Small intestine (tissue), 7 donors: ENCODE results near the gene SPAM1. TPM values are rescaled to one million over a fixed set of nuclear protein-coding genes. Genes with fewer than 3 reads are reported as not detected.
"Not testable (repeated sequence)": the region's sequence is repeated elsewhere in the genome, so short reads cannot be mapped to it uniquely, and the experiment has no call there.

Source experiments
- DNase-seq, 2 donors: peaks; one replicate each; pipeline versions ENCODE4 v3.0.0 to v3.0.0-alpha.2; 2013
- FAIRE-seq: peaks from 2 replicates; lab custom pipeline; 2012; peaks lifted over from hg19 to GRCh38; lab: Jason Lieb, UNC
- H3K27ac ChIP-seq, 3 donors: one replicate each; pipeline ENCODE4 v1.5.1; 2013; ENCODE audit warnings: low read length in 2 of 3, mild to moderate bottlenecking in 2 of 3, control low read depth in 1 of 3, inconsistent platforms in 1 of 3, low read depth in 1 of 3, moderate library complexity in 1 of 3
- H3K27me3 ChIP-seq, 3 donors: one replicate each; pipeline ENCODE4 v1.6.1; 2013; ENCODE audit warnings: low read length in 3 of 3, inconsistent platforms in 1 of 3; ENCODE audit not compliant: control insufficient read depth in 3 of 3, insufficient read depth in 3 of 3
- H3K36me3 ChIP-seq, 3 donors: one replicate each; pipeline ENCODE4 v1.6.1; 2013; ENCODE audit warnings: low read length in 3 of 3, inconsistent platforms in 1 of 3, low read depth in 1 of 3, mild to moderate bottlenecking in 1 of 3, moderate library complexity in 1 of 3; ENCODE audit not compliant: control insufficient read depth in 3 of 3, insufficient read depth in 2 of 3
- H3K4me1 ChIP-seq, 3 donors: one replicate each; pipeline ENCODE4 v1.6.1; 2013; ENCODE audit warnings: low read length in 2 of 3, inconsistent platforms in 1 of 3, low read depth in 1 of 3, mild to moderate bottlenecking in 1 of 3, moderate library complexity in 1 of 3; ENCODE audit not compliant: control insufficient read depth in 3 of 3, insufficient read depth in 2 of 3
- H3K4me3 ChIP-seq, 3 donors: one replicate each; pipeline ENCODE4 v1.5.1; 2013; ENCODE audit warnings: low read length in 3 of 3, control low read depth in 1 of 3, inconsistent platforms in 1 of 3, low read depth in 1 of 3, mild to moderate bottlenecking in 1 of 3, moderate library complexity in 1 of 3
- H3K9me3 ChIP-seq, 2 donors: one replicate each; pipeline ENCODE4 v1.6.1; 2013; ENCODE audit warnings: low read depth in 1 of 2, low read length in 1 of 2; ENCODE audit not compliant: control insufficient read depth in 2 of 2, insufficient read depth in 1 of 2
- WGBS, 3 donors: extraction: QIAGEN DNeasy Blood & Tissue Kit; methylation state at CpG; one replicate each; pipeline ENCODE4 v1.1.7; 2013; 5-methylcytosine and 5-hydroxymethylcytosine counted together
- polyA plus RNA-seq, 4 donors: library from polyadenylated mRNA; stranded (reverse) in 3 of 4; unstranded in 1 of 4; fragments of 200-250 nt in 3 of 4; fragments of 120-200 nt in 1 of 4; gene quantifications; one replicate each; pipeline versions ENCODE4 v1.2.1 to v1.2.3, GENCODE V29; 2013
- donor health status: healthy with polysubstance abuse.
- donor health status: control.
- donor health status: control.
- donor health status: Bipolar disorder and iron deficiency.
- donor health status: healthy.

The SPAM1 gene
- polyA plus RNA-seq, 4 donors: 0.04 to 0.78 (median 0.45) TPM; not detected in 1

GRCh38 chr7:123993996-123994395 lies 69.0 kb downstream of the SPAM1 start:
- H3K9me3 ChIP-seq: no peaks in the 10 kb centered on the region
- 72 to 95% (median 83%) methylated on average over 2 of the region's 2 CpGs for WGBS, 3 donors
- H3K36me3 ChIP-seq: no peaks in the 10 kb centered on the region
- DNase-seq (no peak), FAIRE-seq (no peak)
- H3K27me3 ChIP-seq: no peaks in the 10 kb centered on the region
- no peak overlapping the region for H3K27ac ChIP-seq
- H3K4me1 ChIP-seq: no peaks in the 10 kb centered on the region
- no peak overlapping the region for H3K4me3 ChIP-seq

GRCh38 chr7:123994449-123994848 lies 69.4 kb downstream of the SPAM1 start:
- FAIRE-seq: no peak
- H3K27me3 ChIP-seq: no peaks in the 10 kb centered on the region
- H3K27ac ChIP-seq: no peak overlapping the region
- no peak for DNase-seq
- no peaks in the 10 kb centered on the region for H3K4me1 ChIP-seq
- H3K36me3 ChIP-seq: no peaks in the 10 kb centered on the region
- no peaks in the 10 kb centered on the region for H3K9me3 ChIP-seq
- H3K4me3 ChIP-seq: no peak overlapping the region

GRCh38 chr7:123995617-123996326 lies 70.7 kb downstream of the SPAM1 start:
- H3K4me1 ChIP-seq: no peaks in the 10 kb centered on the region
- no peak overlapping the region for H3K27ac ChIP-seq
- FAIRE-seq (no peak), DNase-seq (no peak)
- no peaks in the 10 kb centered on the region for H3K9me3 ChIP-seq
- WGBS, 3 donors: 93 to 98% (median 94%) methylated on average over 10 of the region's 10 CpGs
- no peaks in the 10 kb centered on the region for H3K36me3 ChIP-seq
- H3K27me3 ChIP-seq: no peaks in the 10 kb centered on the region
- H3K4me3 ChIP-seq: no peak overlapping the region

DNA sequence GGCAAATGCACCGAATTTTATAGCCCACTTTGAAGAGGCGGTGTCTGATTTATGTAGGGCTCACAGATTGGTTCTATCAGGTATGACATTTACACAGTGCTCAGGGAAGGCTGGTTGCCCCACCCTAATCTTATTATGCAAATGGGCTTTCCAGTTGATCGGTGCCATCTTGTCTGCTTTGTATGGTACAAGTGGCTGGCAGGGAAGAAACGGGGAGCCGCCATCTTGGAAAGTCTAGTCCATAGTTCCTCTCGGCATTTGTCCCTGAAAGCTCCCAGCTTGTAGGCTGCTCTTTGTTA lies 71.2 kb downstream of the SPAM1 start:
- DNase-seq (no peak), FAIRE-seq (no peak)
- Histone ChIP-seq H3K27me3 (no peaks in the 10 kb centered on the region), H3K9me3 (peaks cover 0 to 2% of the 10 kb centered on the region in 2 donors), H3K4me3 (no peak overlapping the region), H3K27ac (no peak overlapping the region), H3K4me1 (no peaks in the 10 kb centered on the region), H3K36me3 (no peaks in the 10 kb centered on the region)
- WGBS, 3 donors: 95% methylated on average over 6 of the region's 6 CpGs

- H3K27ac ChIP-seq: no peak overlapping the region
- peaks cover 0 to 4% of the 10 kb centered on the region in 2 donors for H3K9me3 ChIP-seq
- no peaks in the 10 kb centered on the region for H3K27me3 ChIP-seq
- WGBS, 3 donors: 87 to 94% (median 88%) methylated on average over 5 of the region's 5 CpGs
- FAIRE-seq (no peak), DNase-seq (no peak)
- H3K36me3 ChIP-seq: no peaks in the 10 kb centered on the region
- H3K4me3 ChIP-seq: no peak overlapping the region
- H3K4me1 ChIP-seq: no peaks in the 10 kb centered on the region
Observed at GRCh38 chr7:123998921-123999320, 73.9 kb downstream of the SPAM1 start.

DNA sequence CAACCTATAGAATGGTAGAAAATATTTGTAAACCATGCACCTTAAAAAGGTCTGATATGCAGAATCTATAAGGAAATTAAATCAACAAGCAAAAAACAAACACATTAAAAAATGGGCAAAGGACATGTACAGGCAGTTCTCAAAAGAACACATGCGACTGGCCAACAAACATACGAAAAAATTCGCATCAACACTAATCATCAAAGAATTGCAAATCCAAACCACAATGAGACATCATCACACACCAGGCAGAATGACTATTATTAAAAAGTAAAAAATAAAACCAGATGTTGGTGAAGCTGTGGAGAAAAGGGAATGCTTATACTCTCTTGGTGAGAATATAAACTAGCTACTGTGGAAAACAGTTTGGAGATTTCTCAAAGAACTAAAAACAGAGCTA lies 74.7 kb downstream of the SPAM1 start:
- H3K9me3 ChIP-seq: peaks cover 0 to 4% of the 10 kb centered on the region in 2 donors
- DNase-seq (no peak), FAIRE-seq (no peak)
- H3K4me1 ChIP-seq: no peaks in the 10 kb centered on the region
- H3K27me3 ChIP-seq: no peaks in the 10 kb centered on the region
- 94 to 97% (median 95%) methylated on average over 3 of the region's 3 CpGs for WGBS, 3 donors
- no peak overlapping the region for H3K27ac ChIP-seq
- no peaks in the 10 kb centered on the region for H3K36me3 ChIP-seq
- H3K4me3 ChIP-seq: no peak overlapping the region

GRCh38 chr7:124008296-124008695 lies 83.3 kb downstream of the SPAM1 start:
- H3K27ac ChIP-seq, H3K27me3 ChIP-seq, H3K36me3 ChIP-seq, H3K4me1 ChIP-seq, H3K9me3 ChIP-seq, FAIRE-seq, H3K4me3 ChIP-seq, DNase-seq: not testable (repeated sequence)
- 80 to 90% (median 89%) methylated on average over 6 of the region's 6 CpGs for WGBS, 3 donors

GRCh38 chr7:124009321-124009720 lies 84.3 kb downstream of the SPAM1 start:
- Histone ChIP-seq H3K27me3 (no peaks in the 10 kb centered on the region), H3K4me3 (no peak overlapping the region), H3K27ac (no peak overlapping the region), H3K36me3 (no peaks in the 10 kb centered on the region), H3K9me3 (peaks cover 0 to 5% of the 10 kb centered on the region in 2 donors), H3K4me1 (no peaks in the 10 kb centered on the region)
- DNase-seq (no peak), FAIRE-seq (no peak)
- 55 to 71% (median 61%) methylated on average over 2 of the region's 2 CpGs for WGBS, 3 donors
